ENCODE results near the gene BORCS6. TPM values are rescaled to one million over a fixed set of nuclear protein-coding genes. Genes with fewer than 3 reads are reported as not detected.

The BORCS6 gene
- total RNA-seq, 4 donors from 2014 or later = 2.9 to 10.4 (median 9.3) TPM

DNA sequence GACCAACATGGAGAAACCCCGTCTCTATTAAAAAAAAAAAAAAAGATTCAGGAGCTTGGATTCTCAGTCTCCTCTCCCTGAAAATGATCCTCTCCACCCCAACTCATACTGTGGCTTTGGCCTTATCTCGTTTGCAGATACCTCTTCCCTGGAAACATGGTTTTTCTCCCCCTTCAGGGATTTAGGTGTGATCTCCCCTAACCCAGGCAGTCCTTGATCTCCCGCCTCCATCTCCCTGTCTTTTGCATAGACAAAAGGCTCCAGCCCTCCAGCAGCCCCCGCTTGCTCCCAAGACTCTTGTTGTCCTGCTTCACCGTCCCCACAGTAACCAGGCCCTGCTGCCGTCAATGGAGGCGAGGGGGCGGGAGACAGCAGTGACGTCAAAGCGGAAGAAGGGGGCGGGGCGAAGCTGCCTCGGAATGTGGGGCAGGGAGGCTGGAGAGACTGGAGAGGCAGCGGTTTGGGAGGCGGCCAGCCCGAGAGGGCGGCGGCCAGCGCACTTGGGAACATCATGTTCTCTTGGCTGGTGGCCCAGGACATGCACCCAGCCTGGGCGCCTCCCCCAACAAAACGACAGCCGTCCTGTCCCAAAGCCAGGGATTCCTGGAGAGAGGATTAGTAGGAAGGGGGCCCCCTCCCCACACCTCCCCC lies 35.9 kb downstream of the BORCS6 start:
- TF ChIP-seq, protein P1, sequence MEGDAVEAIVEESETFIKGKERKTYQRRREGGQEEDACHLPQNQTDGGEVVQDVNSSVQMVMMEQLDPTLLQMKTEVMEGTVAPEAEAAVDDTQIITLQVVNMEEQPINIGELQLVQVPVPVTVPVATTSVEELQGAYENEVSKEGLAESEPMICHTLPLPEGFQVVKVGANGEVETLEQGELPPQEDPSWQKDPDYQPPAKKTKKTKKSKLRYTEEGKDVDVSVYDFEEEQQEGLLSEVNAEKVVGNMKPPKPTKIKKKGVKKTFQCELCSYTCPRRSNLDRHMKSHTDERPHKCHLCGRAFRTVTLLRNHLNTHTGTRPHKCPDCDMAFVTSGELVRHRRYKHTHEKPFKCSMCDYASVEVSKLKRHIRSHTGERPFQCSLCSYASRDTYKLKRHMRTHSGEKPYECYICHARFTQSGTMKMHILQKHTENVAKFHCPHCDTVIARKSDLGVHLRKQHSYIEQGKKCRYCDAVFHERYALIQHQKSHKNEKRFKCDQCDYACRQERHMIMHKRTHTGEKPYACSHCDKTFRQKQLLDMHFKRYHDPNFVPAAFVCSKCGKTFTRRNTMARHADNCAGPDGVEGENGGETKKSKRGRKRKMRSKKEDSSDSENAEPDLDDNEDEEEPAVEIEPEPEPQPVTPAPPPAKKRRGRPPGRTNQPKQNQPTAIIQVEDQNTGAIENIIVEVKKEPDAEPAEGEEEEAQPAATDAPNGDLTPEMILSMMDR (IDR thresholded peaks at IDR 0.05; ENCODE audit: low read depth) = no peak

DNA sequence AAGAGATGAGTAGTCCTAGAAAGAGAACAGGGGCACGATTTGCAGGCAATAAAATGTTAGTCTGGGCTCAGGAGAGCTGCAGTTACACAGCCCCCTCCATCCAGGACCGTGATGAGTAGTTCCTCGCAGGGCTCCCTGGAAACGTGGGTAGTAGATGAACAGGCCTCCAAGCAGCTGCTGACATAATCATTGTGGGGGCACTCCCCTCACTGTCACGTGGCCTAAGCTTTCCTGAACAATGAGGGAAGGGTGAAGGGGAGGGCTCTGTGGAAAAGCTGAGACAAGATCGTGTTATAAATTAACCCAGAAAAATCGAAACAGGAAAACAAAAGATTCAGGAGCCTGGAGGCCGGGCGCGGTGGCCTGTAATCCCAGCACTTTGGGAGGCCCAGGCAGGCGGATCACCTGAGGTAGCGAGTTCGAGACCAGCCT lies 36.4 kb downstream of the BORCS6 start:
- TF ChIP-seq, protein P1 (IDR thresholded peaks at IDR 0.05; ENCODE audit: low read depth) = no peak

DNA sequence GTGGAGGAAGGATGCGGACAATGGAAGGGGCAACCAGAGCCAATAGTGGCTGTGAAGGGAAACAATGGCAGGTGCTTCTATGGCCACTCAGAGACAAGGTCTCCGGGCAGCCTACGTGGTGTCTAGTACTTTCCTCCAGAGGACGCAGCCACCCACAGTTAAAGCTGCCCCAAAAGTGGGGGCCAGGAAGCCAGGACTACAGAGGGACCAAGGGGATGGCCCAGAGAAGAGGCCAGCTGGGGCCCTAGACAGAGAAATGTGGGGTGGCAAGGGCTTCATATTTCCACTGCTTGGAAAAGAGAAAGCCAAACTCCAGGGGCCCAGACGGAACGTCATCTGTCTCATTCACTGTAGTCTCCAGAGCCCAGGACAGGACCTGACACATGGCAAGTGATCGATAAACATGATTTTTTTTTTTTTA lies 36.9 kb downstream of the BORCS6 start:
- TF ChIP-seq, protein P1 (IDR thresholded peaks at IDR 0.05; ENCODE audit: low read depth) = no peak

DNA sequence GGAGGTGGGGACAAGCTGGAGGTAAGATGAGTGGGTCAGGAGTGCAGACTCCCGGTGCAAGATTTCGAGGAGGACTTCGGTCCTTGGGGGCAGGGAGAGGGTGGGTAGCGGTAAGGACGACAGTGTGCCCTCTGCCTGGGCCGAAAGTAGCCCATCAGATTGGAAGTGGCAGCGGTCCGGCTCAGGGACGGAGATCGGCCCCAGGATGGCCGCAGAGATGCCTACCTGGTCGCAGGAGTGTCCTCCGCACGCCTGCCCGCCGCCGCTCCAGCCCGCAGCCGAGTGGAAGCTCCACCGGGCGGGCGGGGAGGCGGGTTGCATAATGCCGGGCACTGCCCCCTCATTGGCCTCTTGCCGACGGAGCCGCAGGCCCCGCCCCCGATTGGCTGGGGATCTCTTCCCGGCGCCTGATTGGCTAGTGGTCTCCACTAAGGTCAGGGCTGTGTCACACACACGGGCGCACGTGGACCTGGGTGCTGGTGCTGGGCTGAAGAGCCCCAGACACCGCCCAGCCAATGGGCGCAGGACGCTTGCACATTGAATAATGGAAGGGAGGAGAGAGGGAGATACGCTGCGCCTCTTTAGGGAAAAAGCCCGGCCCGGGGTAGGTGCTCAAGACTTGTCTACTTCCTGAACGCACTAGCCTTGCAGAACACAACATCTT lies 37.7 kb downstream of the BORCS6 start, which contains the start of gene PER1:
Gene PER1 (minus strand): TSS at position 293 of the 664 bp plus-strand sequence. CDS start 1,698 bp downstream, outside the sequence.
- TF ChIP-seq, protein P1 (IDR thresholded peaks at IDR 0.05; ENCODE audit: low read depth) = no peak

DNA sequence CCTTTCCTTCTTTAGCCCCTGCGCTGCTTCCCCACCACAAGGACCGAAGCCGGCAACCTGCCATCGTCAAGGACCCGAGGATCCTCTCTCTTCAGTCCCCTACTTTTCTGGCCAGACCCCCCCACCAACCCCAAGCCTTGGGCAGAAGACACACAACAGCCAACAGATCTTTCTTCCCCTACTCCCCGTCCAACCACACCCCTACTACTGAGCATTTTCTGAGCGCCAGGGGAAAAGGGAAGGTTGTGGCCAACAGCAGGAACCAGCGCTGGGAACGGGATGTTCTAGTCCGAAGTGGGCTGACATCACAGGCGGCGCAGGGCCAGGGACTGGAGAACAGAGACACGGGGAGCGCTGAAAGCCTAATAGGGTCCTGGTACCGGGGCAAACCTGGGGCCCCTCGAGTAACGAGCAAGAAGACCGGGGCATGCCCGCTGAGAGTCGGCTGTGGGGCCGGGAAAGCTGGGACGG lies 38.3 kb downstream of the BORCS6 start:
- TF ChIP-seq, protein P1 (IDR thresholded peaks at IDR 0.05; ENCODE audit: low read depth) = no peak

DNA sequence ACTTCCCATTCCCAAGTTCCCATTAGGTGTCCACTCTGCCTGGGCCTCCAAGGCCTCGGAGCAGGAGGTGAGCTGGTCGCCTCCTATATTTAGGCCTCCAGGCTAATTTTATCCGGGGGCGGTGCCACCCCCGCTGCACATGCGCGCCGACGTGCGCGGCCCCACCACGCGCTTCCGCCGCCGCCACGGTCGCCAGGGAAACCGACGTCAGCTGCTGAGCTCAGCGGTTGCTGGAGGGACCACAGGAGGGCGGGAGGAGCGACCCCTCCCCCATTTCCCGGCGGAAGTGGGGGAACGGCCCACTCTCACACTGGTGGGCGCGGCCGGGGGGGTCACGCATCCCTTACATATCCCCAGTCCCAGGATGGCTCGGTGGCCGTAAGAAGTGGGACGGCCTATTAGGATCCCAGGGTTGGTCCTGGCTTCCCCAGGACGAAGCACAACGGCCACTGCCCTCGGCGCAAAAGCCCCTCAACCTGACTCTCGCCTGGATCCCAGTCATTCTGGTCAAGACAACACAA lies 38.8 kb downstream of the BORCS6 start:
- TF ChIP-seq, protein P1 (IDR thresholded peaks at IDR 0.05; ENCODE audit: low read depth) = no peak
